ENCODE measurements around the gene BCL11B. TPM values are rescaled to one million over a fixed set of nuclear protein-coding genes. Genes with fewer than 3 reads are reported as not detected.

The BCL11B gene
- total RNA-seq, 1 experiment from 2014 or later, result 0.05 TPM

DNA sequence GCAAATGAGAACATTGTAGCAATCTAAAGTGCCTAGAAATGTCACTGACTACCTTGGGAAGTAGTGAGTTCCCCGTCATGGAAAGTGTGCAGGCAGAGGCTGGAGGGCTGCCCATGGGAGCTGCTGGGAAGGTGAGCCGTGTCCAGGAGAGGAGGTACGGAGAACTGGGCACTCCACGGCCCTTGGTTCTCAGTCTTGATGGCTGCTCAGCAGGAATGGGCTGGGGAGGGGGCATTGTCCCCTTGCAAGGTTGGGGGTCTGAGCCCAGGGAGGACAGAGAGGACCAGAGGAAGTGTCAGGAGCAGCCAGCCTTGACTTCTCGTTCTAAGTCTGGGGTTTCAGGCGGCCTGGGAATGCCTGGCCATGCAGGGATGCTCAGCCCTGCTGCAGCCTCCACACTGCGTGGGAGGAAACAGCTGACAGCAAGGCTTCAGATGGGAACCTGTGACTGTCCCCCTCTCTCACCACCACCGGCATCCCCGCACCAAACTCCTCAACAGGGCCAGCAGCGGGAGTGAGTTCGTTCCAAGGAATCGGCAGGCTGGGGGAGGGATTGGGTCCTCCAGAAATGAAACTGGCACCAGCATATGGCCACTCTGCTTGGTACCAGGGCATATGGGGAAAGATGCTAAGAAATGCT, 140.2 kb downstream of the BCL11B start:
- no peak for DNase-seq
- Histone ChIP-seq H3K4me1 (no peaks in the 10 kb centered on the region), H3K4me3 (ENCODE audit: low read depth, low read length) (no peak overlapping the region), H3K36me3 (ENCODE audit: control insufficient read depth, insufficient read depth, low read length) (no peaks in the 10 kb centered on the region), H3K9me3 (no peaks in the 10 kb centered on the region), H3K27me3 (replicated peaks; ENCODE audit: control insufficient read depth, insufficient read depth, low read length) (no peaks in the 10 kb centered on the region; the same call in 1 of the 2 replicates)
- no peaks in the 10 kb centered on the region for H3K36me3 Mint-ChIP-seq (ENCODE audit: insufficient read depth, unreplicated experiment)
- intact Hi-C loops (cut with micrococcal nuclease; ENCODE audit: unreplicated experiment), result no loop called here
- ChIA-PET CTCF (no interaction called here), POLR2A (no interaction called here)
- peaks cover 9% of the 10 kb centered on the region for H3K27me3 Mint-ChIP-seq (ENCODE audit: insufficient read depth, unreplicated experiment)
- H3K4me1 Mint-ChIP-seq (ENCODE audit: low read depth, unreplicated experiment), result no peaks in the 10 kb centered on the region
- H3K4me3 Mint-ChIP-seq (ENCODE audit: unreplicated experiment), result no peak overlapping the region
- TF ChIP-seq, protein P1, sequence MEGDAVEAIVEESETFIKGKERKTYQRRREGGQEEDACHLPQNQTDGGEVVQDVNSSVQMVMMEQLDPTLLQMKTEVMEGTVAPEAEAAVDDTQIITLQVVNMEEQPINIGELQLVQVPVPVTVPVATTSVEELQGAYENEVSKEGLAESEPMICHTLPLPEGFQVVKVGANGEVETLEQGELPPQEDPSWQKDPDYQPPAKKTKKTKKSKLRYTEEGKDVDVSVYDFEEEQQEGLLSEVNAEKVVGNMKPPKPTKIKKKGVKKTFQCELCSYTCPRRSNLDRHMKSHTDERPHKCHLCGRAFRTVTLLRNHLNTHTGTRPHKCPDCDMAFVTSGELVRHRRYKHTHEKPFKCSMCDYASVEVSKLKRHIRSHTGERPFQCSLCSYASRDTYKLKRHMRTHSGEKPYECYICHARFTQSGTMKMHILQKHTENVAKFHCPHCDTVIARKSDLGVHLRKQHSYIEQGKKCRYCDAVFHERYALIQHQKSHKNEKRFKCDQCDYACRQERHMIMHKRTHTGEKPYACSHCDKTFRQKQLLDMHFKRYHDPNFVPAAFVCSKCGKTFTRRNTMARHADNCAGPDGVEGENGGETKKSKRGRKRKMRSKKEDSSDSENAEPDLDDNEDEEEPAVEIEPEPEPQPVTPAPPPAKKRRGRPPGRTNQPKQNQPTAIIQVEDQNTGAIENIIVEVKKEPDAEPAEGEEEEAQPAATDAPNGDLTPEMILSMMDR (IDR thresholded peaks at IDR 0.05; ENCODE audit: insufficient read depth in 1 of 2, low read depth in 1 of 2, low read length in 1 of 2, severe bottlenecking in 1 of 2, unreplicated experiment in 1 of 2), result no peak
- no peaks in the 10 kb centered on the region for H3K9me3 Mint-ChIP-seq (ENCODE audit: unreplicated experiment)
- no TSS peak for BruUV-seq (replicated peaks)
- no peak overlapping the region for H3K27ac Mint-ChIP-seq (ENCODE audit: unreplicated experiment)

DNA sequence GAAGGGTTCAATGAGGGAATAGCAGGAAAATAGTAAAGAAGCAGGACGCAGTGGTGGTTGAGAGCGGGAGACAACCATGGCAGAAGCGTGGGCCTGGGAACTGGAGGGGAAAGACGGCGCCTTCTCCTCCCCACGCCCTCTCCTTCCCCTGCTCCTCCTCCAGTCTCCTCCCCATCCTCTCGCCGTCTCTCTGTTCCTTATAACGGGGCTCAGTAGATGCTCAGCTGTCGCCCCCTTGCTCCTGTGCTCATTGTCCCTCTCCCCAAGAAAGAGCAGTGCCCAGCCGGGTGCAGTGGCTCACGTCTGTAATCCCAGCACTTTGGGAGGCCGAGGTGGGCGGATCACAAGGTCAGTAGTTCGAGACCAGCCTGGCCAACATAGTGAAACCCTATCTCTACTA, 142.0 kb downstream of the BCL11B start:
- Histone ChIP-seq H3K27me3 (replicated peaks; ENCODE audit: control insufficient read depth, insufficient read depth, low read length) (no peaks in the 10 kb centered on the region; the same call in 1 of the 2 replicates), H3K9me3 (no peaks in the 10 kb centered on the region), H3K4me1 (no peaks in the 10 kb centered on the region), H3K4me3 (ENCODE audit: low read depth, low read length) (no peak overlapping the region), H3K36me3 (ENCODE audit: control insufficient read depth, insufficient read depth, low read length) (no peaks in the 10 kb centered on the region)
- no peaks in the 10 kb centered on the region for H3K4me1 Mint-ChIP-seq (ENCODE audit: low read depth, unreplicated experiment)
- POLR2A ChIA-PET, result no interaction called here
- no peak overlapping the region for H3K27ac Mint-ChIP-seq (ENCODE audit: unreplicated experiment)
- no peak for DNase-seq
- intact Hi-C loops (cut with micrococcal nuclease; ENCODE audit: unreplicated experiment), result no loop called here
- H3K36me3 Mint-ChIP-seq (ENCODE audit: insufficient read depth, unreplicated experiment), result no peaks in the 10 kb centered on the region
- TF ChIP-seq, protein P1 (IDR thresholded peaks at IDR 0.05; ENCODE audit: insufficient read depth in 1 of 2, low read depth in 1 of 2, low read length in 1 of 2, severe bottlenecking in 1 of 2, unreplicated experiment in 1 of 2), result no peak
- no peak overlapping the region for H3K4me3 Mint-ChIP-seq (ENCODE audit: unreplicated experiment)
- no TSS peak for BruUV-seq (replicated peaks)
- no peaks in the 10 kb centered on the region for H3K9me3 Mint-ChIP-seq (ENCODE audit: unreplicated experiment)
- peaks cover 9% of the 10 kb centered on the region for H3K27me3 Mint-ChIP-seq (ENCODE audit: insufficient read depth, unreplicated experiment)
- CTCF ChIA-PET, result no interaction called here

DNA sequence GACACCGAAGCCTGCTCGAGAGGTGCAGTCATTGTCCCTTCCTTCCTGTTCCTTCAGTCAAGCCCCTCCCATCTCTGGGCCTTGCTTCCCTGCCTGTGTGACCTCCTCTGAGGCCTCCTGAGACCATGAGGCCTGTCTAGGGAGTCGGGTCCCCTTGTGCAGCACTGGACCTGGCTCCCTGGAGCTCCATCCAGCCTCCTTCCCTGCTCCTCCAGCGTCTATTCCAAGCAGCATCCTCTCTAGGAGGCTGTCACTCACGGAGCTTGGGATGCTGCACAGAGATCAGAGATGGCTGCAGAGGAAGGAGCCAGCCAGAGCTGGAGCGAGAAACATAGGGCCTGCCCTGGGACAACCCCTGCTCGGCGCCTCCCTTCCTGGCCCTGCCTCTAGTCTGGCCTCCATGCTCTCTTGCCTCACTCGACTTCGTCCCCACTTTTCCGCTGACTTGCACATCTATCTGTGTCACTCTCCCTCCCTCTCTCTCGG, 142.7 kb downstream of the BCL11B start:
- intact Hi-C loops (cut with micrococcal nuclease; ENCODE audit: unreplicated experiment), result no loop called here
- Histone ChIP-seq H3K9me3 (no peaks in the 10 kb centered on the region), H3K36me3 (ENCODE audit: control insufficient read depth, insufficient read depth, low read length) (no peaks in the 10 kb centered on the region), H3K4me1 (no peaks in the 10 kb centered on the region), H3K4me3 (ENCODE audit: low read depth, low read length) (no peak overlapping the region), H3K27me3 (replicated peaks; ENCODE audit: control insufficient read depth, insufficient read depth, low read length) (no peaks in the 10 kb centered on the region; the same call in 1 of the 2 replicates)
- H3K4me1 Mint-ChIP-seq (ENCODE audit: low read depth, unreplicated experiment), result no peaks in the 10 kb centered on the region
- no TSS peak for BruUV-seq (replicated peaks)
- TF ChIP-seq, protein P1 (IDR thresholded peaks at IDR 0.05; ENCODE audit: insufficient read depth in 1 of 2, low read depth in 1 of 2, low read length in 1 of 2, severe bottlenecking in 1 of 2, unreplicated experiment in 1 of 2), result no peak
- no peak overlapping the region for H3K4me3 Mint-ChIP-seq (ENCODE audit: unreplicated experiment)
- ChIA-PET CTCF (no interaction called here), POLR2A (no interaction called here)
- H3K9me3 Mint-ChIP-seq (ENCODE audit: unreplicated experiment), result no peaks in the 10 kb centered on the region
- H3K27me3 Mint-ChIP-seq (ENCODE audit: insufficient read depth, unreplicated experiment), result peaks cover 9% of the 10 kb centered on the region
- DNase-seq, result no peak
- H3K27ac Mint-ChIP-seq (ENCODE audit: unreplicated experiment), result no peak overlapping the region
- H3K36me3 Mint-ChIP-seq (ENCODE audit: insufficient read depth, unreplicated experiment), result no peaks in the 10 kb centered on the region
